GM12878 (cell line): ENCODE measurements around the gene SERINC5. TPM values are rescaled to one million over a fixed set of nuclear protein-coding genes. Genes with fewer than 3 reads are reported as not detected.
A peak's percentile ranks its signal among the peaks of the same experiment; 100 is the strongest.

Experiments used
- ATF2 ChIP-seq: IDR thresholded peaks from 2 replicates; pipeline ENCODE4 v1.6.1; 2012; ENCODE audit warnings: low read length, inconsistent platforms
- BACH1 ChIP-seq: fragments of 450-650 bp; IDR thresholded peaks from 2 replicates; pipeline ENCODE4 v1.6.1; 2017; ENCODE audit warnings: mild to moderate bottlenecking, borderline replicate concordance
- BCL11A ChIP-seq: IDR thresholded peaks from 2 replicates; pipeline ENCODE4 v1.6.1; 2011; ENCODE audit warnings: low read depth, low read length
- CHD1 ChIP-seq: IDR thresholded peaks from 2 replicates; pipeline ENCODE4 v1.6.1; 2012; ENCODE audit warnings: low read depth, low read length, improper control_type of control experiment
- DPF2 ChIP-seq: fragments of 450-650 bp; IDR thresholded peaks from 2 replicates; pipeline ENCODE4 v1.6.1; 2017; ENCODE audit warnings: mild to moderate bottlenecking
- MYB ChIP-seq: fragments of 150-350 bp; IDR thresholded peaks from 2 replicates; pipeline ENCODE4 v1.6.1; 2014; ENCODE audit warnings: mild to moderate bottlenecking, low read depth, low read length, borderline replicate concordance
- NFIC ChIP-seq: IDR thresholded peaks from 2 replicates; pipeline ENCODE4 v1.6.1; 2012; ENCODE audit warnings: low read depth, mild to moderate bottlenecking, inconsistent platforms, low read length, moderate library complexity
- NR2C2 ChIP-seq: IDR thresholded peaks from 2 replicates; pipeline ENCODE4 v1.6.1; 2011; ENCODE audit warnings: borderline replicate concordance, low read depth; ENCODE audit not compliant: control insufficient read depth, insufficient read length
- RELA ChIP-seq: fragments of 450-650 bp; IDR thresholded peaks from 2 replicates; pipeline ENCODE4 v1.8.0; 2014; ENCODE audit warnings: borderline replicate concordance; ENCODE audit not compliant: partially characterized antibody
- RFX5 ChIP-seq: IDR thresholded peaks from 2 replicates; pipeline ENCODE4 v1.6.1; 2011; ENCODE audit warnings: low read depth, low read length, improper control_type of control experiment
- SIN3A ChIP-seq: IDR thresholded peaks from 2 replicates; pipeline ENCODE4 v1.6.1; 2012; ENCODE audit warnings: low read depth, low read length, improper control_type of control experiment
- SMAD5 ChIP-seq: IDR thresholded peaks from 2 replicates; pipeline ENCODE4 v1.6.1; 2016; ENCODE audit warnings: antibody characterized with exemption, low read depth
- SP1 ChIP-seq: IDR thresholded peaks from one replicate; pipeline ENCODE4 v1.6.1; 2011; ENCODE audit warnings: low read depth, low read length
- USF2 ChIP-seq: IDR thresholded peaks from 2 replicates; pipeline ENCODE4 v1.6.1; 2011; ENCODE audit warnings: low read depth, low read length, improper control_type of control experiment, borderline replicate concordance
- ZNF274 ChIP-seq: IDR thresholded peaks from one replicate; pipeline ENCODE4 v1.8.0; 2011; ENCODE audit not compliant: insufficient read length, insufficient read depth
- ZNF384 ChIP-seq: IDR thresholded peaks from 2 replicates; pipeline ENCODE4 v1.6.1; 2012; ENCODE audit warnings: low read depth, mild to moderate bottlenecking, low read length, improper control_type of control experiment, borderline replicate concordance
- polyA plus RNA-seq, 11 experiments: library from polyadenylated mRNA; depleted of rRNA in 4 of 11; unstranded in 6 of 11; stranded (reverse) in 5 of 11; fragments of >200 nt; fragmentation: Nextera tagmentation in 4 of 11; fragmentation: Illumina TruSeq in 1 of 11; extraction: Ambion mirVana in 4 of 11; extraction: Trizol in 1 of 11; gene quantifications; 1 replicate in 1 of 11; 2 replicates in 10 of 11; pipeline versions ENCODE4 v1.2.1 to v1.2.3, GENCODE V29; 2011 to 2016; ENCODE audit warnings: inconsistent platforms in 2 of 11, missing spikeins in 2 of 11, low read depth in 1 of 11
- total RNA-seq, 4 experiments: library from RNA; depleted of rRNA in 3 of 4; stranded (reverse); fragments of >200 nt in 3 of 4; fragmentation: Illumina TruSeq in 1 of 4; extraction: Trizol in 1 of 4; gene quantifications; 2 replicates each; pipeline versions ENCODE4 v1.2.1 to v1.2.3, GENCODE V29; 2013 to 2021
- TF ChIP-seq, protein P1 (sequence below): fragments of 450-650 bp; IDR thresholded peaks from 2 replicates; pipeline ENCODE4 v1.6.1; 2014; ENCODE audit warnings: mild to moderate bottlenecking
- TF ChIP-seq, protein P2 (sequence below): fragments of 150-350 bp; IDR thresholded peaks from 2 replicates; pipeline ENCODE4 v1.6.1; 2014; ENCODE audit warnings: mild to moderate bottlenecking, low read depth, low read length
- TF ChIP-seq, protein P3 (sequence below): fragments of 450-650 bp; IDR thresholded peaks from 2 replicates; pipeline ENCODE4 v1.6.1; 2016; ENCODE audit warnings: mild to moderate bottlenecking
- TF ChIP-seq, protein P4 (sequence below): IDR thresholded peaks from 2 replicates; pipeline ENCODE4 v1.6.1; 2012; ENCODE audit warnings: low read depth, low read length, improper control_type of control experiment
- TF ChIP-seq, protein P5 (sequence below), 3 experiments: IDR thresholded peaks in 2 of 3; conservative IDR thresholded peaks in 1 of 3; 2 replicates each; pipeline ENCODE4 v1.5.1; 2011; ENCODE audit warnings: low read depth in 3 of 3, low read length in 3 of 3, mild to moderate bottlenecking in 3 of 3, control low read depth in 2 of 3, moderate library complexity in 2 of 3, inconsistent platforms in 1 of 3, mixed read lengths in 1 of 3; ENCODE audit not compliant: control insufficient read depth in 2 of 3, insufficient read depth in 1 of 3; ENCODE audit errors: extremely low read depth in 1 of 3
- TF ChIP-seq, protein P6 (sequence below): IDR thresholded peaks from 2 replicates; pipeline ENCODE4 v1.6.1; 2011; ENCODE audit warnings: borderline replicate concordance, low read depth, mild to moderate bottlenecking, moderate library complexity, mixed read lengths, low read length; ENCODE audit not compliant: insufficient read depth; ENCODE audit errors: extremely low read length

SERINC5 gene
- total and polyA plus RNA-seq, 10 of the 15 experiments (the other 5 are each of a cell fraction or from before 2014, with no cell fraction given) = 0.66 to 7.0 (median 2.8) TPM

GRCh38 chr5:80125962-80126480, 129.8 kb downstream of the SERINC5 start (continued):
- TF ChIP-seq USF2 (no peak), SMAD5 (no peak), RELA (no peak), NR2C2 (no peak), ATF2 (peak; percentile 96), DPF2 (peak; percentile 100), MYB (no peak), BACH1 (peak; percentile 96; the same call in 1 of the 2 replicates), SP1 (peak; percentile 57), BCL11A (peak; percentile 100), SIN3A (no peak), ZNF384 (no peak), NFIC (peak; percentile 98), RFX5 (no peak), CHD1 (no peak), ZNF274 (no peak)
- TF ChIP-seq, protein P1, sequence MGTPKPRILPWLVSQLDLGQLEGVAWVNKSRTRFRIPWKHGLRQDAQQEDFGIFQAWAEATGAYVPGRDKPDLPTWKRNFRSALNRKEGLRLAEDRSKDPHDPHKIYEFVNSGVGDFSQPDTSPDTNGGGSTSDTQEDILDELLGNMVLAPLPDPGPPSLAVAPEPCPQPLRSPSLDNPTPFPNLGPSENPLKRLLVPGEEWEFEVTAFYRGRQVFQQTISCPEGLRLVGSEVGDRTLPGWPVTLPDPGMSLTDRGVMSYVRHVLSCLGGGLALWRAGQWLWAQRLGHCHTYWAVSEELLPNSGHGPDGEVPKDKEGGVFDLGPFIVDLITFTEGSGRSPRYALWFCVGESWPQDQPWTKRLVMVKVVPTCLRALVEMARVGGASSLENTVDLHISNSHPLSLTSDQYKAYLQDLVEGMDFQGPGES = no peak
- TF ChIP-seq, protein P2, sequence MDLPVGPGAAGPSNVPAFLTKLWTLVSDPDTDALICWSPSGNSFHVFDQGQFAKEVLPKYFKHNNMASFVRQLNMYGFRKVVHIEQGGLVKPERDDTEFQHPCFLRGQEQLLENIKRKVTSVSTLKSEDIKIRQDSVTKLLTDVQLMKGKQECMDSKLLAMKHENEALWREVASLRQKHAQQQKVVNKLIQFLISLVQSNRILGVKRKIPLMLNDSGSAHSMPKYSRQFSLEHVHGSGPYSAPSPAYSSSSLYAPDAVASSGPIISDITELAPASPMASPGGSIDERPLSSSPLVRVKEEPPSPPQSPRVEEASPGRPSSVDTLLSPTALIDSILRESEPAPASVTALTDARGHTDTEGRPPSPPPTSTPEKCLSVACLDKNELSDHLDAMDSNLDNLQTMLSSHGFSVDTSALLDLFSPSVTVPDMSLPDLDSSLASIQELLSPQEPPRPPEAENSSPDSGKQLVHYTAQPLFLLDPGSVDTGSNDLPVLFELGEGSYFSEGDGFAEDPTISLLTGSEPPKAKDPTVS = no peak
- TF ChIP-seq, protein P3, sequence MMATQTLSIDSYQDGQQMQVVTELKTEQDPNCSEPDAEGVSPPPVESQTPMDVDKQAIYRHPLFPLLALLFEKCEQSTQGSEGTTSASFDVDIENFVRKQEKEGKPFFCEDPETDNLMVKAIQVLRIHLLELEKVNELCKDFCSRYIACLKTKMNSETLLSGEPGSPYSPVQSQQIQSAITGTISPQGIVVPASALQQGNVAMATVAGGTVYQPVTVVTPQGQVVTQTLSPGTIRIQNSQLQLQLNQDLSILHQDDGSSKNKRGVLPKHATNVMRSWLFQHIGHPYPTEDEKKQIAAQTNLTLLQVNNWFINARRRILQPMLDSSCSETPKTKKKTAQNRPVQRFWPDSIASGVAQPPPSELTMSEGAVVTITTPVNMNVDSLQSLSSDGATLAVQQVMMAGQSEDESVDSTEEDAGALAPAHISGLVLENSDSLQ = peak; percentile 44
- TF ChIP-seq, protein P4, sequence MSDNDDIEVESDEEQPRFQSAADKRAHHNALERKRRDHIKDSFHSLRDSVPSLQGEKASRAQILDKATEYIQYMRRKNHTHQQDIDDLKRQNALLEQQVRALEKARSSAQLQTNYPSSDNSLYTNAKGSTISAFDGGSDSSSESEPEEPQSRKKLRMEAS = no peak
- TF ChIP-seq, protein P5, sequence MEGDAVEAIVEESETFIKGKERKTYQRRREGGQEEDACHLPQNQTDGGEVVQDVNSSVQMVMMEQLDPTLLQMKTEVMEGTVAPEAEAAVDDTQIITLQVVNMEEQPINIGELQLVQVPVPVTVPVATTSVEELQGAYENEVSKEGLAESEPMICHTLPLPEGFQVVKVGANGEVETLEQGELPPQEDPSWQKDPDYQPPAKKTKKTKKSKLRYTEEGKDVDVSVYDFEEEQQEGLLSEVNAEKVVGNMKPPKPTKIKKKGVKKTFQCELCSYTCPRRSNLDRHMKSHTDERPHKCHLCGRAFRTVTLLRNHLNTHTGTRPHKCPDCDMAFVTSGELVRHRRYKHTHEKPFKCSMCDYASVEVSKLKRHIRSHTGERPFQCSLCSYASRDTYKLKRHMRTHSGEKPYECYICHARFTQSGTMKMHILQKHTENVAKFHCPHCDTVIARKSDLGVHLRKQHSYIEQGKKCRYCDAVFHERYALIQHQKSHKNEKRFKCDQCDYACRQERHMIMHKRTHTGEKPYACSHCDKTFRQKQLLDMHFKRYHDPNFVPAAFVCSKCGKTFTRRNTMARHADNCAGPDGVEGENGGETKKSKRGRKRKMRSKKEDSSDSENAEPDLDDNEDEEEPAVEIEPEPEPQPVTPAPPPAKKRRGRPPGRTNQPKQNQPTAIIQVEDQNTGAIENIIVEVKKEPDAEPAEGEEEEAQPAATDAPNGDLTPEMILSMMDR (IDR thresholded peaks at IDR 0.05 in 2 of 3, conservative IDR thresholded peaks at IDR 0.05 in 1 of 3; ENCODE audit: control insufficient read depth in 2 of 3, extremely low read depth in 1 of 3, insufficient read depth in 1 of 3, low read depth in 3 of 3, low read length in 3 of 3) = no peak; a peak in 1 of 6 replicates
- TF ChIP-seq, protein P6, sequence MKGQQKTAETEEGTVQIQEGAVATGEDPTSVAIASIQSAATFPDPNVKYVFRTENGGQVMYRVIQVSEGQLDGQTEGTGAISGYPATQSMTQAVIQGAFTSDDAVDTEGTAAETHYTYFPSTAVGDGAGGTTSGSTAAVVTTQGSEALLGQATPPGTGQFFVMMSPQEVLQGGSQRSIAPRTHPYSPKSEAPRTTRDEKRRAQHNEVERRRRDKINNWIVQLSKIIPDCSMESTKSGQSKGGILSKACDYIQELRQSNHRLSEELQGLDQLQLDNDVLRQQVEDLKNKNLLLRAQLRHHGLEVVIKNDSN = no peak
